GM12878 (cell line): Measurements from ENCODE around the gene CDKL2. TPM values are rescaled to one million over a fixed set of nuclear protein-coding genes. Genes with fewer than 3 reads are reported as not detected.
A peak's percentile ranks its signal among the peaks of the same experiment; 100 is the strongest.

Source experiments
- ATAC-seq: fragments of 200-7000 bp; cut with Tn5 transposase; 3 replicates; pipeline ENCODE4 v1.9.1; 2020; ENCODE audit warnings: mild to moderate bottlenecking, moderate library complexity
- BruUV-seq: library from RNA; stranded (reverse); fragments of 400-500 nt; replicated peaks from 2 replicates; lab custom pipeline; 2021; lab: Mats Ljungman, UMichigan
- CTCF ChIA-PET: fragments of 300-600 bp; sonication (Branson Sonifier 250); formaldehyde crosslinking; extraction: SDS; loops from one replicate; lab custom pipeline; 2021; ENCODE audit warnings: inconsistent platforms; lab: Yijun Ruan, JAX
- POLR2A ChIA-PET: fragments of 350-600 bp; formaldehyde crosslinking; extraction: SDS; loops from one replicate; lab custom pipeline; 2021; ENCODE audit warnings: inconsistent platforms; lab: Charles Lee
- RAD21 ChIA-PET: fragments of 300-600 bp; sonication (Branson Sonifier 250); formaldehyde crosslinking; loops from one replicate; lab custom pipeline; 2023; ENCODE audit warnings: antibody characterized with exemption; ENCODE audit not compliant: unreplicated experiment; lab: Charles Lee
- SMC1A ChIA-PET: fragments of 300-600 bp; sonication (Branson Sonifier 250); formaldehyde crosslinking; loops from one replicate; lab custom pipeline; 2023; ENCODE audit not compliant: unreplicated experiment, uncharacterized antibody; lab: Charles Lee
- DNase-seq: peaks from one replicate; pipeline ENCODE4 v3.0.0-alpha.2; 2011; ENCODE audit warnings: low read depth, low spot score
- FAIRE-seq: peaks from 3 replicates; lab custom pipeline; 2011; peaks lifted over from hg19 to GRCh38; lab: Jason Lieb, UNC
- H2AFZ ChIP-seq: 2 replicates; pipeline ENCODE4 v1.6.0; 2011; ENCODE audit warnings: low read depth, low read length, control low read depth; ENCODE audit not compliant: control insufficient read depth
- H3K27ac ChIP-seq: 2 replicates; pipeline ENCODE4 v1.5.1; 2011; ENCODE audit warnings: control low read depth; ENCODE audit not compliant: control insufficient read depth, insufficient read depth
- H3K27me3 ChIP-seq, 2 experiments: replicated peaks in 1 of 2; 2 replicates each; pipeline versions ENCODE4 v1.6.0 to v1.6.1; 2011; ENCODE audit warnings: low read length in 1 of 2; ENCODE audit not compliant: control insufficient read depth in 2 of 2, insufficient read depth in 2 of 2
- H3K36me3 ChIP-seq, 2 experiments: 2 replicates each; pipeline ENCODE4 v1.5.1; 2011; ENCODE audit warnings: low read length in 1 of 2; ENCODE audit not compliant: control insufficient read depth in 2 of 2, insufficient read depth in 2 of 2
- H3K4me1 ChIP-seq: 2 replicates; pipeline ENCODE4 v1.6.1; 2011; ENCODE audit warnings: mild to moderate bottlenecking, low read length, moderate library complexity, mixed read lengths; ENCODE audit not compliant: control insufficient read depth, insufficient read depth
- H3K4me2 ChIP-seq: 2 replicates; pipeline ENCODE4 v1.6.0; 2011; ENCODE audit warnings: control low read depth; ENCODE audit not compliant: control insufficient read depth, insufficient read depth
- H3K4me3 ChIP-seq: fragments of 200-600 bp; sonication (generic); 2 replicates; pipeline ENCODE4 v1.5.1; 2016
- H3K79me2 ChIP-seq: 2 replicates; pipeline ENCODE4 v1.6.0; 2011; ENCODE audit warnings: low read length; ENCODE audit not compliant: control insufficient read depth, insufficient read depth
- H3K9ac ChIP-seq: 2 replicates; pipeline ENCODE4 v1.8.0; 2011; ENCODE audit warnings: low read length, control low read depth, mixed read lengths; ENCODE audit not compliant: control insufficient read depth, insufficient read depth
- H3K9me3 ChIP-seq: replicated peaks from 3 replicates; pipeline ENCODE4 v1.5.1; 2011; ENCODE audit warnings: mild to moderate bottlenecking, low read length; ENCODE audit not compliant: control insufficient read depth, insufficient read depth
- H4K20me1 ChIP-seq: 2 replicates; pipeline ENCODE4 v1.6.0; 2011; ENCODE audit not compliant: control insufficient read depth, insufficient read depth
- BHLHE40 ChIP-seq, 2 experiments: fragments of 450-650 bp in 1 of 2; IDR thresholded peaks; 2 replicates each; pipeline ENCODE4 v1.6.1; 2011 to 2017; ENCODE audit warnings: low read depth in 2 of 2, borderline replicate concordance in 1 of 2, improper control_type of control experiment in 1 of 2, low read length in 1 of 2, mild to moderate bottlenecking in 1 of 2
- CHD2 ChIP-seq: IDR thresholded peaks from 2 replicates; pipeline ENCODE4 v1.6.1; 2011; ENCODE audit warnings: low read depth, low read length, improper control_type of control experiment, borderline replicate concordance
- CREB1 ChIP-seq: IDR thresholded peaks from 2 replicates; pipeline ENCODE4 v1.6.1; 2012; ENCODE audit warnings: low read depth, mild to moderate bottlenecking, inconsistent platforms
- EZH2 ChIP-seq: IDR thresholded peaks from 2 replicates; pipeline ENCODE4 v1.6.1; 2012; ENCODE audit warnings: low read depth, mild to moderate bottlenecking, control low read depth, inconsistent platforms, low read length, borderline replicate concordance; ENCODE audit not compliant: control insufficient read depth
- GATAD2B ChIP-seq: fragments of 450-650 bp; conservative IDR thresholded peaks from 2 replicates; pipeline ENCODE4 v1.6.1; 2017; ENCODE audit warnings: low read depth, mild to moderate bottlenecking, moderate library complexity
- HDAC6 ChIP-seq: fragments of 200-600 bp; sonication (generic); IDR thresholded peaks from one replicate; pipeline ENCODE4 v1.8.0; 2017; ENCODE audit warnings: antibody characterized with exemption; ENCODE audit not compliant: unreplicated experiment
- NFIC ChIP-seq: IDR thresholded peaks from 2 replicates; pipeline ENCODE4 v1.6.1; 2012; ENCODE audit warnings: low read depth, mild to moderate bottlenecking, inconsistent platforms, low read length, moderate library complexity
- NR2C1 ChIP-seq: fragments of 450-650 bp; IDR thresholded peaks from 2 replicates; pipeline ENCODE4 v1.6.1; 2017; ENCODE audit warnings: antibody characterized with exemption, mild to moderate bottlenecking, moderate library complexity
- PAX8 ChIP-seq: fragments of 450-650 bp; IDR thresholded peaks from 2 replicates; pipeline ENCODE4 v1.6.1; 2017; ENCODE audit warnings: mild to moderate bottlenecking, moderate library complexity
- SIN3A ChIP-seq: IDR thresholded peaks from 2 replicates; pipeline ENCODE4 v1.6.1; 2012; ENCODE audit warnings: low read depth, low read length, improper control_type of control experiment
- SRF ChIP-seq, 2 experiments: IDR thresholded peaks; 2 replicates each; pipeline ENCODE4 v1.6.1; 2011; ENCODE audit warnings: low read depth in 2 of 2, low read length in 2 of 2, mild to moderate bottlenecking in 1 of 2, moderate library complexity in 1 of 2
- WRNIP1 ChIP-seq: IDR thresholded peaks from 2 replicates; pipeline ENCODE4 v1.6.1; 2011; ENCODE audit warnings: low read depth, low read length, improper control_type of control experiment, borderline replicate concordance
- WGBS: methylation state at CpG from one replicate; pipeline ENCODE4 v1.1.6; 2016; ENCODE audit warnings: low lambda C conversion rate; ENCODE audit not compliant: insufficient replicate concordance, insufficient coverage; ENCODE audit errors: missing lambda C conversion rate; 5-methylcytosine and 5-hydroxymethylcytosine counted together
- in situ Hi-C: fragments of 300-500 bp; cut with MboI; formaldehyde crosslinking; loops from 9 replicates; pipeline ENCODE4 v1.14.3; 2018; ENCODE audit warnings: mixed read lengths
- intact Hi-C: fragments of 100-400 bp; cut with micrococcal nuclease; formaldehyde crosslinking; loops from one replicate; pipeline ENCODE4 v1.14.2; 2022; ENCODE audit not compliant: unreplicated experiment
- polyA plus RNA-seq, 11 experiments: library from polyadenylated mRNA; depleted of rRNA in 4 of 11; unstranded in 6 of 11; stranded (reverse) in 5 of 11; fragments of >200 nt; fragmentation: Nextera tagmentation in 4 of 11; fragmentation: Illumina TruSeq in 1 of 11; extraction: Ambion mirVana in 4 of 11; extraction: Trizol in 1 of 11; gene quantifications; 1 replicate in 1 of 11; 2 replicates in 10 of 11; pipeline versions ENCODE4 v1.2.1 to v1.2.3, GENCODE V29; 2011 to 2016; ENCODE audit warnings: inconsistent platforms in 2 of 11, missing spikeins in 2 of 11, low read depth in 1 of 11
- total RNA-seq, 4 experiments: library from RNA; depleted of rRNA in 3 of 4; stranded (reverse); fragments of >200 nt in 3 of 4; fragmentation: Illumina TruSeq in 1 of 4; extraction: Trizol in 1 of 4; gene quantifications; 2 replicates each; pipeline versions ENCODE4 v1.2.1 to v1.2.3, GENCODE V29; 2013 to 2021
- TF ChIP-seq, protein P1 (sequence below): fragments of 450-650 bp; formaldehyde crosslinking; IDR thresholded peaks from 2 replicates; pipeline ENCODE4 v1.4.0; 2020; ENCODE audit warnings: mild to moderate bottlenecking, moderate library complexity

Gene CDKL2
- total and polyA plus RNA-seq, 10 of the 15 experiments (the other 5 are each of a cell fraction or from before 2014, with no cell fraction given): 0.05 to 0.24 (median 0.06) TPM; not detected in 7

DNA sequence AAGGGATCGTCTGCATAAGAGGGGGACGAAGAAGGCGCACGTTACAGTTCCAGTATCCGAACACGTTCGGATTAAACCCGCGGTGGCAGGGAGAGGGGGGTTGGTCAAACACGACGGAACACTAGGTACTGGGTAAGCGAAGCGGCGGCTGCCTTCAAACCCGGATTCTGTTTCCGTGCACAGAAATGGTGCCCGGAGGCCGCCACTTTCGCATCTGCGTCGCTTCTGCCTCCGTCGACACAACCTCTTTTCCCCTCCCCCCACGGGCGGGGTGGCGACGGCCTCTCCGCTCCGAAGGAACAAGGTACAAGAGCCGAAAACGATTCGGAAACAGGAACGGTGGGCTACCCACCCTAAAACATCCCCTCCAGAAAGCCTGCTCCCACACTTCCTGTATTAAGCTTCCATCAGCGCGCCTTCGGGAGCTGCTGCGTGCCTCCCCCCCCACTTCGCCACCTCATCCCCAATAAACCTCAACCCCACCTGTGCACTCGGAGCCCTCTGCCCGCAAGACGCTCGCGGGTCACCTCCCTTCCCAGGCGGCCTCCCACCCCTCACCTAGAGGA is 42.2 kb upstream of the CDKL2 start (continued):
- TF ChIP-seq NR2C1: no peak
- TF ChIP-seq SIN3A: peak; percentile 15
- peak; percentile 79; the same call in 1 of the 2 replicates for TF ChIP-seq CHD2
- 0 out of 2 replicates have a peak, but pooled peaks have one; percentile 53 for TF ChIP-seq GATAD2B
- peak in 1 of 2 experiments; percentile 55; a peak in 2 of 4 replicates for TF ChIP-seq BHLHE40 (IDR thresholded peaks at IDR 0.05; ENCODE audit: borderline replicate concordance in 1 of 2, low read depth in 2 of 2, low read length in 1 of 2)
- TF ChIP-seq CREB1: peak; percentile 73; the same call in 1 of the 2 replicates
- peak; percentile 18; the same call in 1 of the 2 replicates for TF ChIP-seq NFIC

DNA sequence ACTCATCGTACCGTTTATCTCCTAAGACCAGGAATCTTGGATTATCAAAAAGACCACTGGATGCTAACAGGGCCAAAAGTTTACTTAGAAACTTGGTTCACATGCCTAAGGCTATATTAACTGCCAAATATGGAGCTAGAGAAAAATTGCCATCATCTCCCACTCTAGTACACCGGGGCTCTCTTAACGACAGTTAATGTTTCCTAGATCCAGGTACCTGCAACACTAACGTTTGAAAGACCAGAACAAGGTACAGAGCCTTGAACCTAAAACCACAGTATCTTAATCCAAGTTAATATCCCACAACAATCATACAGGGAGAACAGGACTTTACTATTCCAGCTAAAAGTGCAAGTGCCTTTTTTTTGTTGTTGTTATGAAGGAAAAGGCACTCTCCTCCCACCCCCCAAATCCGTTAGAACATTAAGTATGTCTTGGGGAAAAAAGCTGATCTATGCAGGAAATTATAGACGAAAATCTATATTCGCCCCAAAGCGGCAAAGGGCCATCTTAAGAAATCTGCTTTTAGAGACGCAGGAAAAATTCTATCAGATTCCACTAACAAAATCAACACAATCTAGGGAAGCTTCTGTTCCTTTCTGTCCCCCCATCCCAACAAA is 41.6 kb upstream of the CDKL2 start:
- RAD21 ChIA-PET: interaction anchor here (1.6 to 3.7 kb wide), 2 partner anchors 26 to 52 kb away, joined by 3 to 28 read pairs; partner anchors contain the start of gene USO1
- no TSS peak for BruUV-seq
- ATAC-seq: no peak
- Histone ChIP-seq H3K36me3 (no peaks in the 10 kb centered on the region), H3K79me2 (peaks cover 65% of the 10 kb centered on the region), H3K27me3 (no peaks in the 10 kb centered on the region), H3K27ac (peak overlapping the region; percentile 92), H3K9me3 (no peaks in the 10 kb centered on the region), H3K9ac (peak overlapping the region; percentile 95), H3K4me3 (peak overlapping the region; percentile 77), H2AFZ (peak overlapping the region; percentile 34; the same call in 1 of the 2 replicates), H3K4me2 (peak overlapping the region; percentile 91), H4K20me1 (peaks cover 4% of the 10 kb centered on the region; the same call in 1 of the 2 replicates), H3K4me1 (peaks cover 5% of the 10 kb centered on the region; the same call in 1 of the 2 replicates)
- SMC1A ChIA-PET: interaction anchor here (1.0 to 8.5 kb wide), 5 partner anchors 14 to 176 kb away, joined by 3 to 98 read pairs (median 4); partner anchors contain the start of gene USO1
- intact Hi-C loops (loop anchor here (2.0 kb wide), 1 partner anchor 27 kb away; no protein-coding TSS in a partner anchor), in situ Hi-C loops (no loop called here)
- TF ChIP-seq EZH2: no peak
- peak in 1 of 2 experiments; percentile 69; a peak in 2 of 4 replicates for TF ChIP-seq SRF (IDR thresholded peaks at IDR 0.05; ENCODE audit: low read depth in 2 of 2, low read length in 2 of 2)
- TF ChIP-seq, protein P1, sequence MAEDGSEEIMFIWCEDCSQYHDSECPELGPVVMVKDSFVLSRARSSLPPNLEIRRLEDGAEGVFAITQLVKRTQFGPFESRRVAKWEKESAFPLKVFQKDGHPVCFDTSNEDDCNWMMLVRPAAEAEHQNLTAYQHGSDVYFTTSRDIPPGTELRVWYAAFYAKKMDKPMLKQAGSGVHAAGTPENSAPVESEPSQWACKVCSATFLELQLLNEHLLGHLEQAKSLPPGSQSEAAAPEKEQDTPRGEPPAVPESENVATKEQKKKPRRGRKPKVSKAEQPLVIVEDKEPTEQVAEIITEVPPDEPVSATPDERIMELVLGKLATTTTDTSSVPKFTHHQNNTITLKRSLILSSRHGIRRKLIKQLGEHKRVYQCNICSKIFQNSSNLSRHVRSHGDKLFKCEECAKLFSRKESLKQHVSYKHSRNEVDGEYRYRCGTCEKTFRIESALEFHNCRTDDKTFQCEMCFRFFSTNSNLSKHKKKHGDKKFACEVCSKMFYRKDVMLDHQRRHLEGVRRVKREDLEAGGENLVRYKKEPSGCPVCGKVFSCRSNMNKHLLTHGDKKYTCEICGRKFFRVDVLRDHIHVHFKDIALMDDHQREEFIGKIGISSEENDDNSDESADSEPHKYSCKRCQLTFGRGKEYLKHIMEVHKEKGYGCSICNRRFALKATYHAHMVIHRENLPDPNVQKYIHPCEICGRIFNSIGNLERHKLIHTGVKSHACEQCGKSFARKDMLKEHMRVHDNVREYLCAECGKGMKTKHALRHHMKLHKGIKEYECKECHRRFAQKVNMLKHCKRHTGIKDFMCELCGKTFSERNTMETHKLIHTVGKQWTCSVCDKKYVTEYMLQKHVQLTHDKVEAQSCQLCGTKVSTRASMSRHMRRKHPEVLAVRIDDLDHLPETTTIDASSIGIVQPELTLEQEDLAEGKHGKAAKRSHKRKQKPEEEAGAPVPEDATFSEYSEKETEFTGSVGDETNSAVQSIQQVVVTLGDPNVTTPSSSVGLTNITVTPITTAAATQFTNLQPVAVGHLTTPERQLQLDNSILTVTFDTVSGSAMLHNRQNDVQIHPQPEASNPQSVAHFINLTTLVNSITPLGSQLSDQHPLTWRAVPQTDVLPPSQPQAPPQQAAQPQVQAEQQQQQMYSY (CRISPR knock-in tag): no peak
- no peak for TF ChIP-seq HDAC6
- 0 out of 2 replicates have a peak, but pooled peaks have one; percentile 61 for TF ChIP-seq PAX8
- peak; percentile 65; the same call in 1 of the 2 replicates for TF ChIP-seq WRNIP1
- CTCF ChIA-PET: interaction anchor here (0.8 to 7.0 kb wide), 7 partner anchors 11 to 56 kb away, joined by 3 to 40 read pairs (median 9); partner anchors contain the start of gene USO1
- no peak for FAIRE-seq
- 11% methylated on average over 10 of the region's 10 CpGs for WGBS
- POLR2A ChIA-PET: interaction anchor here (0.9 to 8.7 kb wide), 5 partner anchors 12 to 158 kb away, joined by 3 to 72 read pairs (median 5); partner anchors contain the start of genes RCHY1, THAP6 and USO1
- no peak for DNase-seq
